GM12801 (cell line): ENCODE results near the gene TUBA4A.

Experiments used
- CTCF ChIP-seq: IDR thresholded peaks from one replicate; pipeline ENCODE4 v1.5.1; 2011; ENCODE audit warnings: control low read depth; ENCODE audit not compliant: insufficient read length; ENCODE audit errors: extremely low read depth

The TUBA4A gene

GRCh38 chr2:219296142-219296541, 42.4 kb upstream of the TUBA4A start:
- no peak for TF ChIP-seq CTCF

DNA sequence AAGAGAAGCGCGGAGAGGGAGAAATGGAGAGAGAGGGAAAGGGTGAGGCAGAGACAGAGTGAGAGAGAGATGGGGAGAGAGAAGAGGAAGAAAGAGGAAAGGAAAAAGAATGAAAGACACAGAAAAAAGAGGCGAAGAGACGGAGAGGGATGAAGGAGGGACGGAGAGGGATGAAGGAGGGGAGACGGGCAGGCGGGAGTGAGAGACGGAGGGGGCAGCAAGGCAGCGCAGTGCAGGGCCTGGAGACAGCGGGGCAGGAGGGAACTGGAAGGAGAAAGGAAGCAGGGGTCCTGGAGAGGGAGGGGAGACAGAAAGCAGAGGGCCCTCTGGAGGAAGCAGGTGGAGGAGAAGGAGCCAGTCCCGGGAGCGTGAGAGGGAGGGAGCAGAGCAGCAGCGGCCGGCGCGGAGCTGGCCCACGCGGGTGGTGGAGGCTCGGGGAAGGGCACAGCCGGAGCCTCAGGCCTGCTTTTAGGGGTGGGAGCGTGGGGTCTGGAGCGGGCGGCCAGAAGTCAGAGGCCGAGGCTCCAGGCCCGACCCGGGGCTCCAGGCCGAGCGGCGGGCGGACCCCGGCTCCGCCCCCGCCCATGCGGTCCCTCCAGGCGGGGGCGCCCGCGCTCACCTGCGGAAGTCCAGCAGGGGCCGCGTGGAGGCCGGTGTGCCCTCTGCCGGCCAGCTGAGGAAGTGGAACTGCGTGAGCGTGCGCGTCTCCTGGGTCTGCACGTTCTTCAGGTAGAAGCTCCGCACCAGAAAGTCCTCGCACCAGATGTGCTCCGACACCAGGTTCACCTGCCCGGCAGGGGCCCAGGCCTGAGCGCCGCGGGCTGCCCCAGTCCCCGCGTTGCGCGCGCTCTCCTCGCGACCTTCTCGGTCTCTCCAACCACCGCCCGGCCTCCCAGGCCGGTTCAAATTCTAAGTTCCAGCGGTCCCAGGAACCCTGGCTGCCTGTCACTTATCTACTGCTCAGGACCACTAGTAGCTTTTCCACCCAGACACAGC, 40.9 kb upstream of the TUBA4A start:
- TF ChIP-seq CTCF, result peak; percentile 43

DNA sequence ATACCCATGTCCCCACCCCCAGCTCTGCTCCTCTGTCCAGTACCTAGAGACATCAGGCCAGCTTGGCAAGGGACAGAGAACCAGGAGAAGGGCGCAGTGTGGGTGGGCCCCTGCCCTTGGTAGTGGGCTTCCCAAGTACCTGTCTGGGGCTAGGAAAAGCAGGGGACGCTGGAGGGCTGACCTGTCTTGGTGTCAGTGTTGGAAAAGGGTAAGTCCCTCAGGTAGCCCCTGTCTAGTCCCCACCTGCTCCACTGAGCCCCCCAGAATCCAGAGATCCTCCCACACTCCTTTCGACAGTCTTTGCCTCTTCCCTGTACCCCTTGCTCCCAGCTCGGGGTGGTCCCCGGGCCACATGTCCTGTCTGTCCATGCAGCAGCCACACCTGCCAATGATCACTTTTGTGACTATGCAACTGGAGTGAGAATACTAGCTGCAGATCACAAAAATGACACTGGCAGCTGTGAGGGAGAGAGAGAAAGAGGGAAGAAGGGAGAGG, 40.1 kb upstream of the TUBA4A start:
- no peak for TF ChIP-seq CTCF

- TF ChIP-seq CTCF, result no peak
Measured at GRCh38 chr2:219292616-219293015, 38.9 kb upstream of the TUBA4A start.

- no peak for TF ChIP-seq CTCF
Measured at GRCh38 chr2:219291910-219292490, 38.3 kb upstream of the TUBA4A start.

DNA sequence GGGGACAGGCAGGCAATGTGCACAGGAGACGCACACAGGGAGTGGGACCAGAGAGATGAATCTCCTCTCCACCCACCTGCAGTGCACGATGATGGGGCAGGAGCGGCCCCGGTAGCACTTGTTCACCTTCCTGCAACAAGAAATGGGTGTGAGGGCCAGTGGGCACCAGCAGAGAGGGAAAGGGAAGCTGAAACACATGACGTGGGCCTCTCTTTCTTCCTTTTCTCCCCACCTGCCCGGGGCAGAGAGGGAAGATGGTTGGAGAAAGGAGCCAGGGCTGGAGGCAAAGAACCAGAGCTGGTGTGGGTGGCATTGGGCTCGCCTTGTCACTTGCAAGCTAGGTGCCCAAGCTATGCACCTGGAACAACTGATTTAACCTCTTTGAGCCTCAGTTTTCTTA, 37.7 kb upstream of the TUBA4A start:
- TF ChIP-seq CTCF, result no peak

- TF ChIP-seq CTCF, result no peak
Measured at GRCh38 chr2:219290381-219291171, 36.9 kb upstream of the TUBA4A start.
